ENCODE data around the gene BOLA1.
"Not testable (repeated sequence)": the region's sequence is repeated elsewhere in the genome, so short reads cannot be mapped to it uniquely, and the experiment has no call there.

BOLA1 gene

DNA sequence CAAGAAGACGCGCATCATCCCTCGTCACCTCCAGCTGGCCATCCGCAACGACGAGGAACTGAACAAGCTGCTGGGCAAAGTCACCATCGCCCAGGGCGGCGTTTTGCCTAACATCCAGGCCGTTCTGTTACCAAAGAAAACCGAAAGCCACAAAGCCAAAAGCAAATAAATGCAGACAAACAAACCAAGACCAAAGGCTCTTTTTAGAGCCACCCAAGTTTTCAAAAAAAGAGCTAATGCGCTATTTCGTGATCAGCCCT is 12.2 kb upstream of the BOLA1 start:
- not testable (repeated sequence) for DNase-seq (ENCODE audit: low read depth in 2 of 2)

DNA sequence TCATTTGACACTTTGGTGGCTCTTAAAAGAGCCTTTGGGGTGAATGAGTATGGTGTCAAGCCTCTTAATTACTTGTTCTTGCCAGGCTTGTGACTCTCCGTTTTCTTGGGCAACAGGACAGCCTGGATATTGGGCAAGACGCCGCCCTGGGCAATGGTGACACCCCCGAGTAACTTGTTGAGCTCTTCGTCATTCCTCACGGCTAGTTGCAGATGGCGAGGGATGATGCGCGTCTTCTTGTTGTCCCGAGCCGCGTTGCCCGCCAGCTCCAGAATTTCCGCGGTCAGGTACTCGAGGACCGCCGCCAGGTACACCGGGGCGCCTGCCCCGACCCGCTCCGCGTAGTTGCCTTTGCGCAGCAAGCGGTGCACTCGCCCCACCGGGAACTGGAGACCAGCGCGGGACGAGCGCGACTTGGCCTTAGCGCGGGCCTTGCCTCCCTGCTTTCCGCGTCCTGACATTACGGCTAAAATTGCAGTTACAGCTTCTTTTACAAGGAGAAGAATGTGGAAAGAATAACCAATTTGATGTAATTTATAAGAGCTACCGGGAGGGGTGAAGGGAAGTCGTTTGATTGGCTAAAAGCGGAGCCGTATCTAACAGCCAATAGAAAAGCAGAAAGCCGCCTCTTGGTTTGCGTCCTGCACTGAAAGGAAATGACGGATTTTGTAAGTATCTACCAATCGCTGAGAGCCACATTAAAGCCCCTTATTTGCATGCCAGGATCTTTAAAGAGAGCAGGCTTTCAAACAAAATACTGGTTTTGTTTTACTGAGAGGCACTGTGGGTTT is 11.7 kb upstream of the BOLA1 start:
- peak in 1 of 2 donors; percentile 56 for DNase-seq (ENCODE audit: low read depth in 2 of 2)

DNA sequence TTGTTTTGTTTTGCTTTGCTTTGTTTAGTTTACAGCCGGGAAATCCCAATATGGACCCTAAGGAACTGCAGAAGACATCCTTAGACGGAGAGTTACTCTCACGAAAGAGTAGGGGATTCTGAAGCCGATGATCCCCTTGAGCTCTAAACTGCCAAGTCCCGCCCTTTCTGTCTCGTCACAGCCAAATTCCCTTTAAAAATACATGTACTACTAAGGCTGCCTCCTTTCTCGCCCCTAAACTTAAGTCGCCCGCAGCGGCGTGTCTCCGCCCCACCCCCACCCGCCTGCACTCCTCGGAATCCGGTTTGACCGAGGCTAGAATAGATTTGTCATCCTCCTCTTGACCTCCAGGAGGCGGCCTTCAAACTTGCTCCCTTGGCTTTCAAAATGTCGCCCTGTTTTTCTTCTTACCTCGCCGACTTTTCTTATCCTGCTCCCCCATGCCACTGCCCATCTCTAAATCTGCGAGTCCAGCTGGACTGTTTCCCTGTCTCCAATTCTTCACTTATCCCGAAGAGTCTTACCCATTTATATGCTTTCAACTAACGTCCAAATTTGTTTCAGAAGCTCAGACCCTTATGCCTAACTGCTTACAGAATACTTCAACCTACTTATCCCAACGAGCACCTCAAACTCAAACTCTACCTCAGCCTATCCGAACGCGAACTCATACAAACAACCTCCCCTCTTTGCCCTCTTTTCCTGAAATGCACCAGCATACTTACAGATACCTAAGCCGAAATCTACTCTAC is 10.9 kb upstream of the BOLA1 start:
- DNase-seq (ENCODE audit: low read depth in 2 of 2) = peak in 1 of 2 donors; percentile 55

DNA sequence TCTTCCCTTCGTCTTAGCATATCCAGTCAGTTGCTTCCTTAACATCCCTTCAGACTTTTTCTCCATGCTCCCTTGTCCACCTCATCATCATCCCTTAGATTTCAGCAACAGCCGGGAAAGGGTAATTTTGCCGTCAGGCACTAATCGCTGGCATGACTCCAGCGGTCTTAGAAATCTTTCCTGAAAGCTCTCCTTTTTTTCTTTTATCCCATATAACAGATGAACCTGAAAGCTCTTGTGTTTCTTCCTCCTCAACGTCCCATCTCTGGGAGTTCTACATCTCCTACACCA is 10.4 kb upstream of the BOLA1 start:
- DNase-seq (ENCODE audit: low read depth in 2 of 2) = no peak

DNA sequence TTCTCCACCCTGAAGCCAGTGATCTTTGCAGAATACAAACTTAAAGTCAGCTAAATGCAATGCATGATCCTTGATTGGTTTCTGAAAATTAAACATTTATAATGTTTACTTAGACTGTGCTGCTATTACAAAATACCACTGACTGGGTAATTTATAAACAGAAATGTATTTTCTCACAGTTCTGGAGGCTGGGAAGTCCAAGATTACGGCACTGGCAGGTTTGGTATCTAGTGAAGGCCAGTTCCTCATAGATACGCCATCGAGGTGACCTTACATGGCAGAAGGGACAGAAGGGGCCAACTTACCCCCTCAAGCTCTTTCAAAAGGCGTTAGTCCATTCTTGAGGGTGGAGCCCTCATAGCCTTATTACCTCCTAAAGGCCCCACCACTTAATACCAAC is 2.8 kb upstream of the BOLA1 start:
- DNase-seq (ENCODE audit: low read depth in 2 of 2) = no peak

DNA sequence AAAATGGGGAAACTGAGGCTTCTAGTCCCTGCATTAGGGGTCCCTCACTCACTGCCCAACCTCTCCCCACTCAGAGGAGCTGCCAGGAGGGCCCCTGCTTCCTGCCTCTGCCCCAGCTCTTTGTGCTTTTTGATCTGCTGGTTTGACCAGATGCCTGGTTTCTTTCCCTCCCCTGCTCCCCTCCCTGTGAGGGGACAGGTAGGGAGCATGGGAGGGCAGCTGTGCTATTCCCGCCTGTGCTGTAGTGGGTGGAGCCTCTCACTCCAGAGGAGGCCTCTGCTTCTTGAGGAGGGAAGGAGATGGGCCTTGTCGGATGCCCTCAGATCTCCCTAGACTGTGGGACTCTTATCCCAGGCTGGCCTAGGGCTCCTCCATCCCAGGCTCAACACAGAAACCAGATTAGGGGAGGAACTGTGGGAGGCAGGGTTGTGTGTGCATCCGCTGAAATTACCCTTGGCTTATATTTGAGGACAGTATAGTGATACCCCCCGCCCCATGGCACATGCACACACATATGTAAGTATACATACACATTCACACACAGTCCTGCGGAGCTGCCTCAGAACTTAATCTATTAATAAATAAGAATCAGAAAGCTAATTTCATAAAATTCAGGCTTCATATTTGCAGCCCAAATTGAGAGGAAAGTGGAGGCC is 4.6 kb downstream of the BOLA1 start:
- DNase-seq (ENCODE audit: low read depth in 2 of 2) = no peak

DNA sequence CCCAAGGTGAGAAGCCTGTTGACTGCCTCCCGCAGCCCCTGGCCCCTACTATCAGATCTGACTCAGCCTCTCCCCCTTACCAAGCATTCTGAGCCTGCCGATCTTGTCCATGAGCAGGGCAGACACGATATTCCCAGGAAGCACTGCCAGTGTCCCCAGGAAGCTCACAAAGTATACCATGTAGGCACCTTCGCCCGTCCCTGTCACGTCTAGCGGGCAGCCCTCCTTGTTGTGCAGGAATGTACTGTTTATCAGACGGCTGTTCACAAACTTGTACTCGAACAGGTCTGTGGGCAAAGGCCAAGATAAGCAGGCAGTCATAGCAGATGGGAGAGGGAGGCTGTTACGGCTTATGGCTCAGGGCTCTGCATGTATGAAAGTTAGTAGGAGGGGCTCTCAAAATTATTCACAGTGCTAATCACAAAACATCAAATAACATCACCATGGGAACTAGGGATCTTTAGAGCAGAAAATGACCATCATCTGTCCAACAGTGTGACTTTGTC is 7.3 kb downstream of the BOLA1 start:
- no peak for DNase-seq (ENCODE audit: low read depth in 2 of 2)

DNA sequence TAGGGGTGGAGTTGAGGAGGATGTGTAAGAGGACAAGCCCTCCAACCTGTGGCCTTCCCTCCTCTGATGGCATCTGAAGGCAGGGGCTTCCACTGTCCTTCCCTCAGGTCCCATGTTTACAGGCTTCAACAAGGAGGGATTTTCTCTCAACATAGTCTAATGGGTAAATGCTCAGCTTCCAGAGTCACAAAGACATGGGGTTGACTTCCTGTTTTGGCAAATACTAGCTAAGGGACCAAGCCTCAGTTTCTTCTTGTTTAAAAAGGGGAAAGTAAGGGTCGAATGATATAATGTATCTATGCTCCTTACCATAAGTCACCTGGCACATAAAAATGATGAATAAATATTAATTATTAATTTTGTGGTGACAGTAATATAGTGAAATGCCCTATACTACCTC is 15.2 kb downstream of the BOLA1 start:
- no peak for DNase-seq (ENCODE audit: low read depth in 2 of 2)

DNA sequence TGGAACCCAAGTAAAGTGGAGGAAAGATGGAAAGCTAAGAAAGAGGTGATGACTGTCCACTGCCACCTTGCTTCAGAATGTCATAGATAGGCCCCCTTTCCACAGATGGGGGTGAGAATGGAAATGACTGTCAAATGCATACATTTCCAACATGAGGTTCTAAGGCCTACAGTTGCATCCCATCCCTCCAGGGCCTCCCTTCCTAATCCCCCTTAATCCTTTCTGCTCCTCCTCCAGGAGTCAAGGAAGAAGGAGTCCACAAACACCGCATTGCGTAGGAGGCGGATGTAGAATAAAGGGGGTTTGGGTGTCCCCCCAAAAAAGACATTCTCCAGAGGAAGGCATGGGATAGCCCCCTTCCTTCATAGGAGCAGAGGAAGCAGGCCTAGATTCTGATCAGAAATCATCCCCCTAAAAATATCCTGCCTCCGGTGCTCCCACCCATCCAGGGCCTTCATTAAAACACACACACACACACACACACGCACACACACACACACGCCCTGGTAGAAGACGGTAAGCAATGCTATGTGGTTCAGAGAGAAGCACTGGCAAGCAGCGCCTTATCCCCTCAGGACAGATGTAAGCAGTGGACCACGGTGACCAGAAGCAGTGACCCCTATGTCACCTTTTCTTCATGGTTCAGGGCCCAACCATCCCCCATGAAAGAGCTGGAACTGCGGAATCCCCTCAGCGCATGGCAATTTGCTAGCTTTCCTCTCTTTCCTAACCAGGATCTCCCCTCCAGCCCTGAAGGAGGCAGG is 16.2 kb downstream of the BOLA1 start:
- no peak for DNase-seq (ENCODE audit: low read depth in 2 of 2)

DNA sequence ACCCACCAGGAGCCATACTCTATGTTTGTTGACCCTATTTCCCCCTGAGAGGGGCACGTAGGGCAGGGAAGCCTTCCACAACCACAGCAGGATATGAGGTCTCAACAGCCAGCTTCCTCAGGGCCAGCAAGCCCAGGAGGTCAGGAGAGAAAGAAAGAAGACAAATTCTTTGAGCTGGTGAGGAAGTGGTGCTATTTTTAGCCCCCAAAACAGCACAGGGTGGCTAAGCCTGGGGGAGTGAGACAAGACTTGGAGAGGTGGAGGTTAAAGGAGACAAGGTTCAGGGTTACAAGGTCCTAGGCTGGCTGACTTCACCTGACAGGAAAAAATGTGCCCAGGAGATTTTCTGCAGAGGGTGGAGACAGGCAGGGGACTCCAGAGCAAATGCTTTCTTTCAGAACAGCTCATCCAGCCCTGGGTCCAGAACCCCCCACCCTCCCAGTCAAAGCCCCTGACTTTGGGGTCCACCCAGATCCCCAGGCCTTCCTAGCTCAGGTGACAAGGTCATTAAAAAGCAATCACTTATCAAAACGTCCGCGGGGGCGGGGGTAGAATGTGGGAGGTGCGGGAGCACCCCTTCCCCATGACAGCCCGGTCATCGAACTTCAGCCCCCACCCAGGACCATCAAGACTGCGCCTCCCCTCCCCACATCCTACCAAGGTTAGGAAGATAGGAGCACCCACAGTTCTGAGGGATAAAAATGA is 17.0 kb downstream of the BOLA1 start:
- DNase-seq (ENCODE audit: low read depth in 2 of 2) = no peak

DNA sequence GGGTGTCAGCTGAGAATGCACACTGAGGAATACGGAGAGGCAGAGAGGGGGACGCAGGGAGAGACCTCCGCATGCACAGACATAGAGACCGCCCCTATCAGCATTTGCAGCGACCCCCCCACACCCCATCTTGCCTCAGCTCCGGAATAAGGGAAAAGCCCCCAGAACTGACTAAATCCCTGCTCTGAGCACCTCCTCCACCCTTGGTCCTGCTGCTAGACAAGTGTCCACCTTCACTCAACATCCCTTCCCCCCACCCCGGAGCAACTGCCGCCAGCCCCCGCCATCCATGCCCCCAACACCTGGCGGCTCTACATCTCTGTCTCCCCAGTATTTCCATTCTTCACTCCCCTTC is 17.5 kb downstream of the BOLA1 start:
- no peak for DNase-seq (ENCODE audit: low read depth in 2 of 2)

DNA sequence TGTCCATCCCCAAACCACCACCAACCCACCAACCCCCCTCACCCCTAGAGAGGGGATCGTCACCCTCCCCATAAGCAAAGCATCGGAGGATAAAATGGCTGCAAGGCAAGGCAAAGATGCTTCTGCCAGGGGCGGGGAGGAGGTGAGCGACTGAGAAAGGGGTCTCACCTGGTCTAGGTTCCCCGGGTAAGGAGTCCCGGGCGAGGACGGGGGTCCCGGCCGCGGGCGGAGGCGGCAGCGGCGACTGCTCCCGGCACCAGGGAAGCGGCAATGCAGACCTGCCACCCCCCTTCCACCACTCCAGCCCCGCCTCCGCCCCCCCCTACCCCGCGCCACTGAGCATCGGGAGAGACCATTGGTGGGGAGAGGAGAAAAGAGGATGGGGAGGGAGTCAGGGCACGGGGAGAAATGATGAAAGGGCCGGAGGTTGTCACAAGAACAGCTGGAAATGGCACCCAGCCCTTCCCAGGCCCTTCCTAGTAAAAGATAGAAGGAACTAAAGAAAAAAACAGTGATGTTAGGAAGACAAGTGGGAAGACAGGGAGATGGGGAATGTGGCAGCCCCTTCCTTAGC is 18.3 kb downstream of the BOLA1 start, which contains the start of gene SV2A:
SV2A (minus strand) TSS at position 274 of the 574 bp plus-strand sequence. CDS start 4,004 bp downstream, outside the sequence.
- DNase-seq (ENCODE audit: low read depth in 2 of 2) = peak; percentile 5 to 15

DNA sequence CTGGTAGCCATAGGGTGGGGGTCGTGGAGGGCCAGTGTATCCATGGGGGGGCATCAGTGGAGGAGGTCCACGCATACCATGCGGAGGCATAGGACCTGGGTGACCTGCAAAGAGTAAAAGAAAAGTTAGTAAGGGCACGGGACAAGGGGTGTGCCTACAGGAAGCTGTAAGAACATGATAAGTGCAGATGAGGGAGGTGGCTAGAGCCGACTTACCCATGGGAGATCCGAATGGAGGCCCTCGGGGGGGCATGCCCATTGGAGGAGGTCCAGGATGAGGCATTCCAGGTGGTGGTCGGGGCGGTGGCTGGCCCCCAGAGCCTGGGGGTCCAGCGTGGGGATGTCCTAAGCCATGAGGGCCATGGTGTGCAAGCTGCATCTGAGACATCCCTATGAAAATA is 24.3 kb downstream of the BOLA1 start:
- no peak for DNase-seq (ENCODE audit: low read depth in 2 of 2)

DNA sequence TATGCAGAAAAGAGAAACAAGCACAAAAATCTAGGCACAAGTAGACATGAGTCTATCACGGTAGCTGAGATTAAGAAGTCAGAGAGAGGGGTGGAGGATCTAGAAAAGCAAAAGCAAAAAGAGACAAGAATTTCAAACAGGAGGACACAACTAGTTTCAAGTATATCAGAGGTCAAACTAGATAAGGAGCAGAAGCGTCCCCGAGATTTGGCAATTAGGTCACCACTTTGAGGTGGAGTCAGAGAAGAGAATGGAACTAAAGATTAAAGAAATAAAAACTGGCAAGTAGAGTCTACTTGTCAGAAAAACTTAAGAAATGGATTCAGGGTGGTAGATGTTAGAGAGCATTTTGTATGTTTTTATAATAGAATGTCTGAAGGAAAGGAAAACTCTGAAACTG is 26.0 kb downstream of the BOLA1 start:
- no peak for DNase-seq (ENCODE audit: low read depth in 2 of 2)

DNA sequence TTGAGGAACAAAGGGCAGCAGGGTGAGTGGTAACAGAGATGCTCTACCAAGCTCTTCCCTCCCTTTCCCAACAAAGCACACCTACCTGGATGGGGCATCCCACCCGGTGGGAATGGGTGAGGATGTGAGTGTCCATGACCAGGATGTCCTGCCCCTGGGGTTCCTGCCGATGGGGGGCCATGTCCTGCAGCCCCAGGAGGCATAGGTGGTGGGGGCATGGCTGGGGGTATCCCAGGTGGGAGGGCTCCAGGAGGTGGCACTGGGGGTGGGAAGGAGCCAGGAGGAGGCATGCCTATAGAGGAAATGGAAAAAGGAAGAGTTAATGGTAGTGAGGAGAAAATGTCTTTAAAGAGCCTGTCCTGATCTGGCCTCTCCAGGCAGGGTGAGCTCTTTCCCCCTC is 26.4 kb downstream of the BOLA1 start:
- no peak for DNase-seq (ENCODE audit: low read depth in 2 of 2)

DNA sequence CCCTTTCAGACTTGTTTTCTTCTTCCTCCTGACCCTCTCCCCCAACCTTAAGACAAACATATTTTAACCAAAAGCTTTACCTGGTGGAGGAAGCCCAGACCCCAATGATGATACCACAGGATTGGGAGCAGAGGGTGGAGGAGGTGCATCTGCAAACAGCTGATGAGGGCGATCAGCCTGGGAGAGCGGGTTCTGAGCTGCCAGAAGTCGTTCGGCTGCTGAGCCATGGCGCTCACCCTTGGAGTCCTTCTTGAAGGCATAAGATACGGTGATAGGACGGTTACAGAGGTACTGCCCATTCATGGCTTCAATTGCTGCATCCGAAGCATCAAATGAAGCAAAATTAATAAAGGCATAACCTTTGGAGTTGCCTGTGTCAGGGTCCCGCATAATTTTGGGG is 26.9 kb downstream of the BOLA1 start:
- DNase-seq (ENCODE audit: low read depth in 2 of 2) = no peak

DNA sequence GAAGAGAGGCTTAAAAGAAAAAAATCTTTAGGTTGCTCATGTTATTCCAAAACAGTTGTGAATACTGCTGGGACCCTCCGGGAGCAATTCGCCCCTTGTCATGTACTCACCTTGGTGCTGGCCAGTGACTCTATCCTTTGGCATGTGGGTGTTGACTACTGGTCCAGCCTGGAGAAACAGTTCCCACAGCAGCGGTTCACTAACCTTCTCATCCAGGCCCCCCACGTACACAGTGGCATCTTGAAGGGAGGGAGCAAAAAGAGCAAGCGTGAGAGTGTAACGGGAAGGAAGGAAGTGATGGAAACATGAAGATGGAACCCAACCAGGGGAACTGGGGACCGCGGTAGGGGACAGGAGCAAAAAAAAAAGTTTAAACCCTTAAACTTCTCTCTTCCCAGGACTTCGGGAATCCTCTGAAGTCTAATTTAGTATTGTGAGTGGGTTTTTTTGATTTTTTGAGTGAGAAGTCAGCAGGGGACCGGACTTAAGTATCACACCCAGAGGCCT is 27.7 kb downstream of the BOLA1 start:
- no peak for DNase-seq (ENCODE audit: low read depth in 2 of 2)

DNA sequence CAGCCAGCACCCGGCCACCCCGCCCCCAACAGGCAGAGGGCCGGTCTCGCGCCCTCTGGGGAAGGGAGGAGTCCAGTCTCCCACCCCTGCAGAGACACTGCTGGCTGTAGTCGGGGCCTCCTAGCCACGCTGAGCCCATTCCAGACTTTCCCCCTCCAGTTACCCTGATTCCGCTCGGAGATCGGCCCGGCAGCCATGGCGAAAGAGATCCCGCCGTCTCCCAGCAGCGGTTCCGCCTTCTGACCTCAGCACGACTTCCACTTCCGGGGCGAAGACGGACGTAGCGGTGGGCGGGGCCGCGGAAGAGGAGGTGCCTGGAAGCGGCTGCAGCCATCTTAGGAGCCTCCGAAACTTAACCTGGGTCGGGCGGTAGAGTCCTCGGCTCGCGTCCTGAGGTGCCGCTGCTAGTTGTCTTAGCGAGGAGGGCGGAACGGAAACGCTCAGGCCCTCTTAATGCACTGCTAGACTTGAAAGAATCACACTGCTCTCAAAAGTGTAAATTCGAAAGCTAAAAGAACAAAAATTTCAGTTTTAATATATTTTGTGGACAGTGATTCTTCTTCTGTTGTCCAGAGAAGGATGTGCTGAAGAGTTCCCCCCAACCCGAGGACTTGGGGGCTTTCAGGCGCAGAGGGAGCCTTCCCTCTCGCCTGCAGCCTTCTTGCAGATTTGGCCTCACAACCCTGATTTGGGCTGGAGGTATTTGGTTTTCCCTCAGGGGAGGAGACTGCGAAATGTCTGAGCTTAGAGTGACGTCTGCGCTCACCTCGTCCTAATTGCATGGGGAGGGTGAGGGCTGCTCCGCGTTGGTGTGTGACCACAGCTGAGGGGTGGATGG is 28.4 kb downstream of the BOLA1 start, which contains the start of gene SF3B4:
SF3B4 (minus strand) TSS at position 241 of the 838 bp plus-strand sequence; CDS start at position 197, 44 bp downstream.
- DNase-seq (ENCODE audit: low read depth in 2 of 2) = peak; percentile 90 to 92

DNA sequence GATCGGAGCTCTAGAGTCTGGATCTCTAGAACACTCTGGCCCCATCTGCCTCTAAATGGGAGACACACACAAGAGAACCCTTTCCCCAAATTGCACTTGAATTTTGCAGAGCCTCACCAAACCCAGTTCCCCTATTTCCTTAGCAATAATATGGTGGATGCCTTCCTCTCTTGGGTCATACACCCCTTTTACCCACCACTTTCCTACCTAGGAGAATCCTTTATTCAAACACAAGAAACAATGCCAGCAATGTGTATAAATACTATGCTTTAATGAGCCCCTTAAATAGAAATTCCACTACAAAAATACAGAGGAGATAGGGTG is 29.0 kb downstream of the BOLA1 start:
- DNase-seq (ENCODE audit: low read depth in 2 of 2) = no peak

DNA sequence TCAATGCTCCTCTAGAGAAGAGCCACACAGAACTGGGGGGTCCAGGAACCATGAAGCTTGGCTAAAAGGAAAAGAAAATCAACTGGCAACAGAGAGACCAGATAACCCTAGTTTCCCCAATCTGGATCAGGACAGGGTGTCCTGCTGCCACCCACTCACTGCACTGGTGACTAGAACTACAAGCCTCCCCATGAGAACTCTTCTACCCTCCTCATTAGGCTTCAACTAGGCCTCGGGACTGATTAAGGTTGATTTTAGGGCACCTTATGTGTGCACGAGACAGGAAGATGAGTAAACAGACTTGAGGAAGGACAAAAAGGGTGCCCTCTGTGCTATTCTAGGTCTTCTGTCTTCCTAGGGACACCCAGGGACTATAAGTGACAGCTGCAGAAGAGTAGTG is 30.5 kb downstream of the BOLA1 start:
- DNase-seq (ENCODE audit: low read depth in 2 of 2) = no peak
